ENCODE results near the gene ZNF710.
"Not testable (repeated sequence)": the region's sequence is repeated elsewhere in the genome, so short reads cannot be mapped to it uniquely, and the experiment has no call there.

ZNF710 gene

DNA sequence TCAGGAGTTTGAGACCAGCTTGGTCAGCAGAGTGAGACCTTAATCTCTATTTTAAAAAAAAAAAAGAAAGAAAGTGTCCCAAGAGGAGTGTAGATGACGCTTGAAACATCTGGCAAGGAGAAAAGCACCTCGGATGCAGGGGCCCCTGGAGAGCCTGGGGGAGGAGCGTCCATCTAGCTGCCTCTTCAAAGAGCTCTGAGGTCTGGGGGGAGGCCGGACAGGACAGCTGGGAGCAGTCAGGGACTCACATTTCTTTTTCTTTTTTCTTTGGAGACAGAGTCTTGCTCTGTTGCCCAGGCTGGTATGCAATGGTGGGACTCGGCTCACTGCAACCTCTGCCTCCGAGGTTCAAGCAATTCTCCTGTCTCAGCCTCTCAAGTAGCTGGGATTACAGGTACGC is 104.4 kb downstream of the ZNF710 start:
- Histone ChIP-seq H3K27me3 (ENCODE audit: control insufficient read depth, insufficient read depth, low read length) (peaks cover 22% of the 10 kb centered on the region), H3K27ac (ENCODE audit: low read length) (no peak overlapping the region), H3K36me3 (ENCODE audit: control insufficient read depth, low read depth, low read length) (no peaks in the 10 kb centered on the region), H3K9me3 (ENCODE audit: control insufficient read depth, low read depth, low read length) (no peaks in the 10 kb centered on the region), H3K4me3 (ENCODE audit: low read length) (no peak overlapping the region), H3K4me1 (ENCODE audit: control insufficient read depth, low read depth, low read length) (peaks cover 5% of the 10 kb centered on the region), H3K9ac (ENCODE audit: low read length) (no peak overlapping the region)

GRCh38 chr15:90106522-90107117 is 105.5 kb downstream of the ZNF710 start:
- H3K4me1 ChIP-seq (ENCODE audit: control insufficient read depth, low read depth, low read length): no peaks in the 10 kb centered on the region
- no peak overlapping the region for H3K27ac ChIP-seq (ENCODE audit: low read length)
- H3K36me3 ChIP-seq (ENCODE audit: control insufficient read depth, low read depth, low read length): no peaks in the 10 kb centered on the region
- no peaks in the 10 kb centered on the region for H3K9me3 ChIP-seq (ENCODE audit: control insufficient read depth, low read depth, low read length)
- no peak overlapping the region for H3K9ac ChIP-seq (ENCODE audit: low read length)
- no peak overlapping the region for H3K4me3 ChIP-seq (ENCODE audit: low read length)
- peaks cover 22% of the 10 kb centered on the region for H3K27me3 ChIP-seq (ENCODE audit: control insufficient read depth, insufficient read depth, low read length)

- H3K27ac ChIP-seq (ENCODE audit: low read length); H3K9ac ChIP-seq (ENCODE audit: low read length); H3K36me3 ChIP-seq (ENCODE audit: control insufficient read depth, low read depth, low read length); H3K4me3 ChIP-seq (ENCODE audit: low read length); H3K9me3 ChIP-seq (ENCODE audit: control insufficient read depth, low read depth, low read length); H3K4me1 ChIP-seq (ENCODE audit: control insufficient read depth, low read depth, low read length): not testable (repeated sequence)
- peaks cover 20% of the 10 kb centered on the region for H3K27me3 ChIP-seq (ENCODE audit: control insufficient read depth, insufficient read depth, low read length)
These were observed 106.9 kb downstream of the ZNF710 start for GRCh38 chr15:90108038-90108437.

DNA sequence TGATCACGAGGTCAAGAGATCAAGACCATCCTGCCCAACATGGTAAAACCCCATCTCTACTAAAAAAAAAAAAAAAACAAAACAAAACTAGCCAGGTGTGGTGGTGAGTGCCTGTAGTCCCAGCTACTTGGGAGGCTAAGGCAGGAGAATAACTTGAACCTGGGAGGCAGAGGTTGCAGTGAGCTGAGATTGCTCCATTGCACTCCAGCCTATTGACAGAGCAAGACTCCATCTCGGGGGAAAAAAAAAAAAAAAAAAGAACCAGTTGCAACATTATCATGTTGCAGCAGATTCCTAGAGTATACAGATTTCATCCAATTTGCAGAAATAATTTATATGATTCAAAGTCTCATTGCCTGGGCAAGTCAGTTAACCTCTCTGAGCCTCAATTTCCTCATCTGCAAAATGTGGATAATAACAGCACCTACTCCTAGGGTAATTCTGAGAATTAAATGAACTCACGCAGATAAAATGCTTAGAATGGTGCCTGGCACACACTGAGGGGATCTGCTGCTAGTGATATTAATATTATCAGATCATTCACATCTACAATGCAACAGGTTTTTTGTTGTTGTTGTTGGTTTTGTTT is 108.1 kb downstream of the ZNF710 start:
- H3K27me3 ChIP-seq (ENCODE audit: control insufficient read depth, insufficient read depth, low read length); H3K27ac ChIP-seq (ENCODE audit: low read length); H3K9ac ChIP-seq (ENCODE audit: low read length); H3K4me3 ChIP-seq (ENCODE audit: low read length); H3K4me1 ChIP-seq (ENCODE audit: control insufficient read depth, low read depth, low read length); H3K9me3 ChIP-seq (ENCODE audit: control insufficient read depth, low read depth, low read length); H3K36me3 ChIP-seq (ENCODE audit: control insufficient read depth, low read depth, low read length): not testable (repeated sequence)

GRCh38 chr15:90113166-90113565 is 112.0 kb downstream of the ZNF710 start:
- no peaks in the 10 kb centered on the region for H3K27me3 ChIP-seq (ENCODE audit: control insufficient read depth, insufficient read depth, low read length)
- peaks cover 6% of the 10 kb centered on the region for H3K9me3 ChIP-seq (ENCODE audit: control insufficient read depth, low read depth, low read length)
- H3K36me3 ChIP-seq (ENCODE audit: control insufficient read depth, low read depth, low read length): no peaks in the 10 kb centered on the region
- H3K4me1 ChIP-seq (ENCODE audit: control insufficient read depth, low read depth, low read length): no peaks in the 10 kb centered on the region
- no peak overlapping the region for H3K9ac ChIP-seq (ENCODE audit: low read length)
- H3K4me3 ChIP-seq (ENCODE audit: low read length): no peak overlapping the region
- H3K27ac ChIP-seq (ENCODE audit: low read length): no peak overlapping the region

GRCh38 chr15:90114451-90114901 is 113.4 kb downstream of the ZNF710 start:
- Histone ChIP-seq H3K4me3 (ENCODE audit: low read length) (no peak overlapping the region), H3K9ac (ENCODE audit: low read length) (no peak overlapping the region)

GRCh38 chr15:90115783-90116182 is 114.7 kb downstream of the ZNF710 start:
- Histone ChIP-seq H3K9me3 (ENCODE audit: control insufficient read depth, low read depth, low read length) (peaks cover 6% of the 10 kb centered on the region), H3K4me3 (ENCODE audit: low read length) (no peak overlapping the region), H3K36me3 (ENCODE audit: control insufficient read depth, low read depth, low read length) (no peaks in the 10 kb centered on the region)

More at GRCh38 chr15:90114451-90114901, 113.4 kb downstream of the ZNF710 start:
- no peaks in the 10 kb centered on the region for H3K4me1 ChIP-seq (ENCODE audit: control insufficient read depth, low read depth, low read length)
- peaks cover 6% of the 10 kb centered on the region for H3K9me3 ChIP-seq (ENCODE audit: control insufficient read depth, low read depth, low read length)
- no peak overlapping the region for H3K27ac ChIP-seq (ENCODE audit: low read length)
- no peaks in the 10 kb centered on the region for H3K36me3 ChIP-seq (ENCODE audit: control insufficient read depth, low read depth, low read length)
- H3K27me3 ChIP-seq (ENCODE audit: control insufficient read depth, insufficient read depth, low read length): no peaks in the 10 kb centered on the region

GRCh38 chr15:90119367-90119766 is 118.2 kb downstream of the ZNF710 start:
- Histone ChIP-seq H3K9me3 (ENCODE audit: control insufficient read depth, low read depth, low read length) (peaks cover 4% of the 10 kb centered on the region), H3K4me3 (ENCODE audit: low read length) (no peak overlapping the region), H3K9ac (ENCODE audit: low read length) (no peak overlapping the region), H3K36me3 (ENCODE audit: control insufficient read depth, low read depth, low read length) (no peaks in the 10 kb centered on the region), H3K27ac (ENCODE audit: low read length) (no peak overlapping the region), H3K27me3 (ENCODE audit: control insufficient read depth, insufficient read depth, low read length) (no peaks in the 10 kb centered on the region), H3K4me1 (ENCODE audit: control insufficient read depth, low read depth, low read length) (no peaks in the 10 kb centered on the region)

More at GRCh38 chr15:90115783-90116182, 114.7 kb downstream of the ZNF710 start:
- Histone ChIP-seq H3K9ac (ENCODE audit: low read length) (no peak overlapping the region), H3K27ac (ENCODE audit: low read length) (no peak overlapping the region), H3K4me1 (ENCODE audit: control insufficient read depth, low read depth, low read length) (no peaks in the 10 kb centered on the region), H3K27me3 (ENCODE audit: control insufficient read depth, insufficient read depth, low read length) (no peaks in the 10 kb centered on the region)

DNA sequence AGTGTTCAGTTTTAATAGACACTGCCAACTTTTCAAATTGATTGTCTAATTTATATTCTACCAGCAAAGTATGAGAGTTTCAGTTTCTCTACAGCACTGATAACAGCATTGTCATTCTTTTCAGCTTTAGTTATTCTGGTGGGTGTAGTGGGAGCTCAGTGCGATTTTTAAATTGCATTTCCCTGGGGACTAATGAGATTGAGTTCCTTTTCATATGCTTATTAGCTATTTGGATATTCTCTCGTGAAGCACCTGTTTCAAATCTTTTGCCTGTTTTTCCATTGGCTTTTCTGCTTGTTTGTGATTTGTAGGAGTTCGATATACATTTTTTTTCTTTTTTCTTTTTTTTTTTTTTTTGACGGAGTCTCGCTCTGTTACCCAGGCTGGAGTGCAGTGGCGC is 120.0 kb downstream of the ZNF710 start:
- Histone ChIP-seq H3K9me3 (ENCODE audit: control insufficient read depth, low read depth, low read length) (no peaks in the 10 kb centered on the region), H3K9ac (ENCODE audit: low read length) (no peak overlapping the region), H3K4me3 (ENCODE audit: low read length) (no peak overlapping the region), H3K36me3 (ENCODE audit: control insufficient read depth, low read depth, low read length) (no peaks in the 10 kb centered on the region), H3K4me1 (ENCODE audit: control insufficient read depth, low read depth, low read length) (peaks cover 2% of the 10 kb centered on the region), H3K27me3 (ENCODE audit: control insufficient read depth, insufficient read depth, low read length) (no peaks in the 10 kb centered on the region), H3K27ac (ENCODE audit: low read length) (no peak overlapping the region)

GRCh38 chr15:90124507-90124906 is 123.4 kb downstream of the ZNF710 start:
- Histone ChIP-seq H3K27me3 (ENCODE audit: control insufficient read depth, insufficient read depth, low read length) (no peaks in the 10 kb centered on the region), H3K4me3 (ENCODE audit: low read length) (no peak overlapping the region), H3K4me1 (ENCODE audit: control insufficient read depth, low read depth, low read length) (peaks cover 11% of the 10 kb centered on the region), H3K27ac (ENCODE audit: low read length) (no peak overlapping the region), H3K9me3 (ENCODE audit: control insufficient read depth, low read depth, low read length) (no peaks in the 10 kb centered on the region), H3K36me3 (ENCODE audit: control insufficient read depth, low read depth, low read length) (no peaks in the 10 kb centered on the region), H3K9ac (ENCODE audit: low read length) (no peak overlapping the region)

- Histone ChIP-seq H3K4me3 (ENCODE audit: low read length) (no peak overlapping the region), H3K9ac (ENCODE audit: low read length) (no peak overlapping the region)
These were observed 124.9 kb downstream of the ZNF710 start for GRCh38 chr15:90126022-90126421.

More at GRCh38 chr15:90126022-90126421, 124.9 kb downstream of the ZNF710 start:
- no peak overlapping the region for H3K27ac ChIP-seq (ENCODE audit: low read length)
- H3K4me1 ChIP-seq (ENCODE audit: control insufficient read depth, low read depth, low read length): peaks cover 11% of the 10 kb centered on the region
- H3K9me3 ChIP-seq (ENCODE audit: control insufficient read depth, low read depth, low read length): no peaks in the 10 kb centered on the region
- H3K27me3 ChIP-seq (ENCODE audit: control insufficient read depth, insufficient read depth, low read length): no peaks in the 10 kb centered on the region
- H3K36me3 ChIP-seq (ENCODE audit: control insufficient read depth, low read depth, low read length): no peaks in the 10 kb centered on the region

Data from iPS-18a (cell line).